ENCODE data around the gene PHPT1.
A peak's percentile ranks its signal among the peaks of the same experiment; 100 is the strongest.
"Not testable (repeated sequence)": the region's sequence is repeated elsewhere in the genome, so short reads cannot be mapped to it uniquely, and the experiment has no call there.

The PHPT1 gene

DNA sequence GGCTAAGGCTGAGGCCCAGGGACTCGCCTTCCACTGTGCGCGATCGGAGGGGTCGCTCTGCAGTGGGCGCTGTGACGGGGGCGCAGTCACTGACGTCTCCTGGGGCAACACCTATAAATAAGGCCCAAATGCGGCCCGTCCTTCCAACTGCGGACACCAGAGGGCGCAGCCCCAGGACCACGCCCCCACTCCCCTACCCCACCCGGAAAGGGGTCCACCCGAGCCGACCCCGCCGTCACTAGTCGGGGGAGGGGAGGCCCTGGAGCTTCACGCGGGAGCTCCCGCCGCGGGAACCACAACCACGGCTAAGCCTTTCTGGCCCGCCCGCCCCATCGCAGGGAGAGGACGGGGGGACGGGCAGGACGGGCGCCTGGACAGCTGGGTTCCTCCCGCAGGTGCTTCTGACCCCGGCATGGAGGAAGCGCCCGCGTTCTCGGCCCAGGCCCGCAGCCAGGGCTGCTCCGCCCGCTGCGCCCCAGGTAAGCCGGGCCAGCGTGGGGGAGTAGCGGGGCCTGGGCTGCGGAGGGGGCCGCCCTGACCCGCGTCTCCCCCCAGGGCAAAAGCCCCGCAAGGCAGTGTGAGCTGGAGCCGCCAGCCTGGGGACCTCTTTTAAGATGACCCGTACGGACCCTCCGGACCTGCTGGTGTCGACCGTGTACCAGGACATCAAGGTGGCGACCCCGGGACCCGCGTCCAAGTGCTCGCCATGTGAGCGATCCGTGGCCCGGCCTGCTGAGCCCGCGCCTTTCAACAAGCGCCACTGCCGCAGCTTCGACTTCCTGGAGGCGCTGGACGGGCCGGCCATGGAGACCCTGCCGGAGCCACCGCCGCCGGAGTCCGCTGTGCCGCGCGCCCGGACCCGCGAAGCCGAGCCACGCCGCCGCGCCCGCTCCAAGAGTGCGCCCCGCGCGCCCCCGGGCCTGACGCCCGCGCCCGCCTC lies 5.1 kb upstream of the PHPT1 start:
- not testable (repeated sequence) for H3K27ac ChIP-seq (ENCODE audit: insufficient read depth, low read length, poor library complexity, severe bottlenecking); H3K36me3 ChIP-seq (ENCODE audit: control insufficient read depth, insufficient read depth, low read length); H3K4me3 ChIP-seq (ENCODE audit: insufficient read depth, low read depth, low read length, poor library complexity, severe bottlenecking); H3K9me3 ChIP-seq (ENCODE audit: control insufficient read depth, low read length)
- Histone ChIP-seq H3K4me1 (ENCODE audit: control insufficient read depth, insufficient read depth, low read length, poor library complexity, severe bottlenecking) (peaks cover 41% of the 10 kb centered on the region), H3K27me3 (replicated peaks; ENCODE audit: control insufficient read depth, insufficient read depth, low read length, poor library complexity, severe bottlenecking) (peaks cover 32% of the 10 kb centered on the region)
- peak; percentile 30 to 38 (median 37) for DNase-seq

DNA sequence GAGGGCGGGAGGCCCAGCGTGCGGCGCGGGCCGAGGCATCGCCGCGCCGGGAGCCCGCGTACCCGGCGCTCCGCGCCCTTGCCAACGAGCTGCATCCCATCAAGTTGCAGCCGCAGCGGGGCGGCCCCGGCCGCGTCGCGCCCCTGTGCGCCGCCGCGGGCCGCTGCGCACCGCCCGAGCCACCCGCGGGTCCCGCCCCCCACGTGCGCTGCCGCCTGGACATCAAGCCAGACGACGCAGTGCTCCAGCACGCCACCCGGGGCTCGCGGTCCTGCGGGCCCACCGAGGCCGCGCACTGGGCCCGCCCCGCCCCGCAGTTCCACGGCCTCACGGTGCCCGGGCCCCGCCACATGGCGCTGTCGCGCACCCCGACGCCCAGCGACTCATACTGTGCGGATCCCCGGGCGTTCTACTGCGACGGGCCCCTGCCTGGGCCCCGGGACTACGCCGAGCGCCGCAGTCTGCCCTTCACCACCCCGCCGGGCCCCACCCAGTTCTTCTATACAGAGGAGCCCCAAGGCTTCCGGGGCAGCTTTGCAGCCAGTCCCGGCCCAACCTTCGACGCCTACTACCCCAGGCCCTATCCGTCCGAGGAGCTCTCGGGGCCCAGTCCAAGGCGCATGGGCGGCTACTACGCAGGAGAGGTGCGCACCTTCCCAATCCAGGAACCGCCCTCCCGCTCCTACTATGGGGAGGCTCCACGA lies 4.3 kb upstream of the PHPT1 start:
- Histone ChIP-seq H3K9me3 (ENCODE audit: control insufficient read depth, low read length) (no peaks in the 10 kb centered on the region), H3K36me3 (ENCODE audit: control insufficient read depth, insufficient read depth, low read length) (no peaks in the 10 kb centered on the region), H3K27ac (ENCODE audit: insufficient read depth, low read length, poor library complexity, severe bottlenecking) (no peak overlapping the region), H3K4me3 (ENCODE audit: insufficient read depth, low read depth, low read length, poor library complexity, severe bottlenecking) (no peak overlapping the region), H3K27me3 (replicated peaks; ENCODE audit: control insufficient read depth, insufficient read depth, low read length, poor library complexity, severe bottlenecking) (peaks cover 32% of the 10 kb centered on the region), H3K4me1 (ENCODE audit: control insufficient read depth, insufficient read depth, low read length, poor library complexity, severe bottlenecking) (peaks cover 45% of the 10 kb centered on the region)
- no peak for DNase-seq

DNA sequence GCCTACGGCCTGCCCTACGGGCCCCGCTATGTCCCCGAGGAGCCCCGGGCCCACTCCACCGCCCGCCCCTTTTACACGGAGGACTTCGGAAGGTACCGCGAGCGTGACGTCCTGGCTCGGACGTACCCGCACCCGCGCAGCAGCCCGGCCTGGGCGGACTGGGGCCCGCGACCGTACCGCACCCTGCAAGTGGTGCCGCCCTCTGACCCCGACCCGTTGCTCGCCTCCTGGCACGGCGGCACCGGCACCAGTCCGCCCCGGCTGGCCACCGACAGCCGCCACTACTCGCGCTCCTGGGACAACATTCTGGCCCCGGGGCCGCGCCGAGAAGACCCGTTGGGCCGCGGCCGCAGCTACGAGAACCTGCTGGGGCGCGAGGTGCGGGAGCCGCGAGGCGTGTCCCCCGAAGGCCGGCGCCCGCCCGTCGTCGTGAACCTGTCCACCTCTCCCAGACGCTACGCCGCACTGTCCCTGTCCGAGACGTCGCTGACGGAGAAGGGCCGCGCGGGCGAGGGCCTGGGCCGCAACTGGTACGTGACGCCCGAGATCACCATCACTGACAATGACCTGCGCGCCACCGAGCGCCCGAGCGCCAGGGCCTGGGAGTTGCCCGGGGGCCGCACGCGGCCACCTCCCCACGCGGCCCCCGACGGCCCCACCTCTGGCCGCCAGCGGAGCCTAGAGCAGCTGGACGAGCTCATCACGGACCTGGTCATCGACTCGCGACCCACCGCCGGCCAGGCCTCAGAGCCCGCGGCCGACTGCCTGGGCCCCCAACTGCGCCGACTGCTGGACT lies 3.5 kb upstream of the PHPT1 start:
- Histone ChIP-seq H3K4me3 (ENCODE audit: insufficient read depth, low read depth, low read length, poor library complexity, severe bottlenecking) (no peak overlapping the region), H3K4me1 (ENCODE audit: control insufficient read depth, insufficient read depth, low read length, poor library complexity, severe bottlenecking) (peaks cover 49% of the 10 kb centered on the region), H3K27me3 (replicated peaks; ENCODE audit: control insufficient read depth, insufficient read depth, low read length, poor library complexity, severe bottlenecking) (peaks cover 32% of the 10 kb centered on the region), H3K36me3 (ENCODE audit: control insufficient read depth, insufficient read depth, low read length) (no peaks in the 10 kb centered on the region), H3K9me3 (ENCODE audit: control insufficient read depth, low read length) (no peaks in the 10 kb centered on the region), H3K27ac (ENCODE audit: insufficient read depth, low read length, poor library complexity, severe bottlenecking) (no peak overlapping the region)
- no peak for DNase-seq

DNA sequence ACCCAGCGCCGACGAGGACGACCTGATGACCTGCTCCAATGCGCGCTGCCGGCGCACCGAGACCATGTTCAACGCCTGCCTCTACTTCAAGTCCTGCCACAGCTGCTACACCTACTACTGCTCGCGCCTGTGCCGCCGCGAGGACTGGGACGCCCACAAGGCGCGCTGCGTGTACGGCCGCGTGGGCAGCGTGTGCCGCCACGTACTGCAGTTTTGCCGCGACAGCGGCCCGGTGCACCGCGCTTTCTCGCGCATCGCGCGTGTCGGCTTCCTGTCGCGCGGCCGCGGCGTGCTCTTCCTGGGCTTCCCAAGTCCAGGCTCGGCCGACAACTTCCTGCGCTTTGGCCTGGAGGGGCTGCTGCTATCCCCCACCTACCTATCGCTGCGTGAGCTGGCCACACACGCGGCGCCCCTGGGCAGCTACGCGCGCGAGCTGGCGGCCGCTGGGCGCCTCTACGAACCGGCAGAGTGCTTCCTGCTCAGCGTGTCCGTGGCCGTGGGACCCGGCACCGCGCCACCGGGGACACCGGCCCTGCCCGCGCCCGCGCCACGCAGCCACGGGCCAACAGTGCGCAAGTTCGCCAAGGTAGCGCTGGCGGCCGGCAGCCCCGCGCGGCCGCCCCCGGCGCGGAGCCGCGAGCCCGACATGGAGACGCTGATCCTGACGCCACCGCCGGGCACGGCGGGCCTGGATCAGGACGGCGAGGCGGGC lies 2.7 kb upstream of the PHPT1 start:
- Histone ChIP-seq H3K9me3 (ENCODE audit: control insufficient read depth, low read length) (no peaks in the 10 kb centered on the region), H3K27me3 (replicated peaks; ENCODE audit: control insufficient read depth, insufficient read depth, low read length, poor library complexity, severe bottlenecking) (peaks cover 32% of the 10 kb centered on the region), H3K36me3 (ENCODE audit: control insufficient read depth, insufficient read depth, low read length) (no peaks in the 10 kb centered on the region), H3K4me3 (ENCODE audit: insufficient read depth, low read depth, low read length, poor library complexity, severe bottlenecking) (no peak overlapping the region), H3K27ac (ENCODE audit: insufficient read depth, low read length, poor library complexity, severe bottlenecking) (no peak overlapping the region), H3K4me1 (ENCODE audit: control insufficient read depth, insufficient read depth, low read length, poor library complexity, severe bottlenecking) (peaks cover 49% of the 10 kb centered on the region)
- no peak for DNase-seq

DNA sequence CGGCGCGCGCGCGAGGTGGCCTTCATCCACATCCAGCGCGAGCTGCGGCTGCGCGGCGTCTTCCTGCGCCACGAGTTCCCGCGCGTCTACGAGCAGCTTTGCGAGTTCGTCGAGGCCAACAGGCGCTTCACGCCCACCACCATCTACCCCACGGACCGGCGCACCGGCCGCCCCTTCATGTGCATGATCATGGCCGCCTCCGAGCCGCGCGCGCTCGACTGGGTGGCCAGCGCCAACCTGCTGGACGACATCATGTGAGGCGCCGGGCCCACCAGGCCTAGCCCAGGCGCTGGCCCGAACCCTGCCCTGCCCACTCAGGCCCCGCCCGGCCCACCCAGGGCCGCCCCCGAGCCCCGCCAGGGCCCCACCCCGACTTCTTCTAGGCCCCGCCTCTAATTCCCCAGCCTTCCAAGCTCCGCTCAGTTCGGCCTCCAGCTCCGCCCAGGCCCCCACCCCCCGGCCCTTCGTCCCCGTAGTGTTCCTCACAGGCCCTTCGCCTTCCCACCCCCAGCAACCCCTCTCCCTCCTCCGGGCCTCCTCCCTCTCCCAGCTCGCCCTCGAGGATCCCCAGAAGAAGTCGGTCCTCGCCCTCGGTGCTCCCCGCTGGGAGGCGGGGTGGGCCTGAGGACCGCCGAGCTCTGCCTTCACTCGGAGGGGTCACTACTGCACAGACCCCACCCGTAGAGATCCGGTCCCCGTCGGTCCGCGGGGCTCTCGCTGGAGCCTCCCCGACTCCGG lies 2.0 kb upstream of the PHPT1 start:
- Histone ChIP-seq H3K4me3 (ENCODE audit: insufficient read depth, low read depth, low read length, poor library complexity, severe bottlenecking) (peak overlapping the region; percentile 71), H3K27ac (ENCODE audit: insufficient read depth, low read length, poor library complexity, severe bottlenecking) (no peak overlapping the region), H3K4me1 (ENCODE audit: control insufficient read depth, insufficient read depth, low read length, poor library complexity, severe bottlenecking) (peaks cover 45% of the 10 kb centered on the region), H3K27me3 (replicated peaks; ENCODE audit: control insufficient read depth, insufficient read depth, low read length, poor library complexity, severe bottlenecking) (peaks cover 32% of the 10 kb centered on the region), H3K36me3 (ENCODE audit: control insufficient read depth, insufficient read depth, low read length) (no peaks in the 10 kb centered on the region), H3K9me3 (ENCODE audit: control insufficient read depth, low read length) (no peaks in the 10 kb centered on the region)
- DNase-seq = no peak

DNA sequence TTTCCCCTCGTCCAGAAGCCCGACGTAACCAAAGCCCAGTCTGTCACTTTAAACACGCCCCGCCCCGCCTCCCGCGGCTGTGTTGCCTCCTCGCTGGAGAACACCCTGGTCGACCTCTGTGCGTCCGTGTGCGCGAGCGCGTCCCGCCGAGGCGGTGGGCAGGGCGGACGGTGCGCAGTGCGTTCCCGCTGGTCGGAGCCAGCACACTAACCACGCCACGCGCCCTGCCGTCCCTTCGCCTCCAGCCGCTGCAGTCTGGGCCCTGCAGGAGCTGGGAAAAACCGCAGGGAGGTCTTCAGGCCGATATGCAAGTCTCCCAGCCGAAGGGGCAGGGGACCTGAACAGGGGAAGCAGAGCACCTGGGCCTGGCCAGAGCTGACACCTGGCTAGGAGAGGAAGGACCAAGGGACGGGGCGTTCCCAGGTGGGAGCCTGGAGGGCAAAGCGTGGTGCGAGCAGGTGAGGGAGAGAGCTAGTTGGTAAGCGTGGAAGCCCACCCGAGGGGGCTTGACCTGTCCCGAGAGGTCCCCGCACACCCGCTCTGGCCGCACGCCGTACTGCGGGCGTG lies 1.3 kb upstream of the PHPT1 start:
- DNase-seq = peak; percentile 49 to 58 (median 57)
- Histone ChIP-seq H3K4me3 (ENCODE audit: insufficient read depth, low read depth, low read length, poor library complexity, severe bottlenecking) (peak overlapping the region; percentile 71), H3K9me3 (ENCODE audit: control insufficient read depth, low read length) (no peaks in the 10 kb centered on the region), H3K4me1 (ENCODE audit: control insufficient read depth, insufficient read depth, low read length, poor library complexity, severe bottlenecking) (peaks cover 45% of the 10 kb centered on the region), H3K27ac (ENCODE audit: insufficient read depth, low read length, poor library complexity, severe bottlenecking) (no peak overlapping the region), H3K27me3 (replicated peaks; ENCODE audit: control insufficient read depth, insufficient read depth, low read length, poor library complexity, severe bottlenecking) (peaks cover 32% of the 10 kb centered on the region), H3K36me3 (ENCODE audit: control insufficient read depth, insufficient read depth, low read length) (no peaks in the 10 kb centered on the region)

DNA sequence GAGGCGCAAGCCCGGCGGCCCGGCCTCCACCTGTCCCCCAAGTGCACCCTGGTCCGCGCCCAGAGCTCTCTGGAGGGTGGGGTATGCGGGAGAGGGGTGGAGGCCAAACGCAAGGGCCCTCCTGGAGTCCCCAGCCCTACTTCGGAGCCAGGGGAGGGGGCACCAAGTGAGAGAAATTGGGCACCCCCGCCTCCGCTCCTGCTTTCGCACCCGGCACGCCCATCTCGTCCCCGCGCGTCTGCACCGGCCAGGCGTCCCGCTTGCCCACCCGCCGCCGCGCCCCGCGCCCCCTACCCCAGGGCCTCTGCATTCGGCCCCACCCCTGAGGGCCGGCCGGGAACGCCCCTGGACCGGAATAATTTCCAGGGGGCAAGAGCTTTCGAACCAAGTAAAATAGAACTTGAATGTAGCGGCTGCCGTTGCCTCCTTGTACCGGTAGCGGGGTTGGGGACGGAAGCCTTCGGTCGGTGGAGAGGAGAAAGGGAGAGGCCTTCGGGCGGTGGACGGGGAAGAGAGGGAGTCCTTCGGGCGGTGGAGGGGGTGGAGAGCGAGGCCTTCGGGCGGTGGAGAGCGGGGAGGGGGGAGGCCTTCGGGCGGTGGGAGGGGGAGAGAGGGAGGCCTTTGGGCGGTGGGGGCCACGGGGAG lies 694 bp upstream of the PHPT1 start:
- DNase-seq = no peak
- H3K9me3 ChIP-seq (ENCODE audit: control insufficient read depth, low read length) = no peaks in the 10 kb centered on the region
- peaks cover 42% of the 10 kb centered on the region for H3K4me1 ChIP-seq (ENCODE audit: control insufficient read depth, insufficient read depth, low read length, poor library complexity, severe bottlenecking)
- peak overlapping the region; percentile 71 for H3K4me3 ChIP-seq (ENCODE audit: insufficient read depth, low read depth, low read length, poor library complexity, severe bottlenecking)
- peaks cover 32% of the 10 kb centered on the region for H3K27me3 ChIP-seq (replicated peaks; ENCODE audit: control insufficient read depth, insufficient read depth, low read length, poor library complexity, severe bottlenecking)
- no peaks in the 10 kb centered on the region for H3K36me3 ChIP-seq (ENCODE audit: control insufficient read depth, insufficient read depth, low read length)
- H3K27ac ChIP-seq (ENCODE audit: insufficient read depth, low read length, poor library complexity, severe bottlenecking) = peak overlapping the region; percentile 56

DNA sequence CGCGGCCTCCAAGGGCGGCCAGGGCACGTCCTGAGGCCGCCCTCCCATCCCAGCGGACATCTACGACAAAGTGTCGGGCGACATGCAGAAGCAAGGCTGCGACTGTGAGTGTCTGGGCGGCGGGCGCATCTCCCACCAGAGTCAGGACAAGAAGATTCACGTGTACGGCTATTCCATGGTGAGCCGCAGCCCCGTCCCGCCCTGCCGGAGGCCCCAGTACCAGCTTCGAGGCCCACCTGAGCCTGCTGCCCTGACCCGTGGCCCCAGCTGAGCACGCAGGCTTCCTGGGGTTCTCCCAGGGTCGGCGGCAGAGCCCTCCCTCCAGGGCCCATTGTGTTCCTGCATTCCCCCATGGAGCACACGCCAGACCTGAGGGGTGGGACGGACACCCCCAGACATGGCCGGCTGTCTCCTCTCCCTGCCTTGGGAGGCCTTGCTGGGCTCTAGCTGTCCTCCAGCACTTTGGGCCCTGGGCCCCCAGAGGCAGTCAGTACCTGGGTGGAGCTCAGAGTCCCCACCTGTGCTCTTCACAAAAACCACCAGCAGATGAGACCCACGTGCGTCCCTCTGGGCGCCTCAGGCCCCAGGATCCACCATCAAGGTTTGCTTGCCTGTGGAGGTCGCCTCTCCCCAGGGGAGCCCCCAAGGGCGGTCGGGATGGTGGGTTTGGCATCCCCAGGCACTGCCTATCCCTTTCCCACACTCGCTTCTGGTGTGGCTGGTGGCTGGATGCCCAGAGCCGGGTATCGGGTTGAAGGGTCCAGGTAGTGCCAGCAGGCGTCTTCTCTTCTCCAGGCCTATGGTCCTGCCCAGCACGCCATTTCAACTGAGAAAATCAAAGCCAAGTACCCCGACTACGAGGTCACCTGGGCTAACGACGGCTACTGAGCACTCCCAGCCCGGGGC lies 1.0 kb downstream of the PHPT1 start:
- H3K36me3 ChIP-seq (ENCODE audit: control insufficient read depth, insufficient read depth, low read length) = no peaks in the 10 kb centered on the region
- peak overlapping the region; percentile 71 for H3K4me3 ChIP-seq (ENCODE audit: insufficient read depth, low read depth, low read length, poor library complexity, severe bottlenecking)
- H3K9me3 ChIP-seq (ENCODE audit: control insufficient read depth, low read length) = no peaks in the 10 kb centered on the region
- H3K27ac ChIP-seq (ENCODE audit: insufficient read depth, low read length, poor library complexity, severe bottlenecking) = peak overlapping the region; percentile 56
- DNase-seq = no peak
- peaks cover 21% of the 10 kb centered on the region for H3K27me3 ChIP-seq (replicated peaks; ENCODE audit: control insufficient read depth, insufficient read depth, low read length, poor library complexity, severe bottlenecking)
- H3K4me1 ChIP-seq (ENCODE audit: control insufficient read depth, insufficient read depth, low read length, poor library complexity, severe bottlenecking) = peaks cover 30% of the 10 kb centered on the region

Data from effector memory CD4-positive, alpha-beta T cell (primary cell).